Keratinocyte (primary cell): ENCODE measurements around the gene FRMPD1. TPM values are rescaled to one million over a fixed set of nuclear protein-coding genes. Genes with fewer than 3 reads are reported as not detected.

Source experiments
- DNase-seq: peaks from one replicate; pipeline ENCODE4 v3.0.0-alpha.2; 2011; ENCODE audit warnings: low read depth, missing footprints, low spot score
- FAIRE-seq: peaks from 2 replicates; lab custom pipeline; 2011; peaks lifted over from hg19 to GRCh38; lab: Jason Lieb, UNC
- H2AFZ ChIP-seq: 2 replicates; pipeline ENCODE4 v1.6.0; 2012; ENCODE audit warnings: low read length, control low read depth, inconsistent platforms; ENCODE audit not compliant: control insufficient read depth
- H3K27ac ChIP-seq: 2 replicates; pipeline ENCODE4 v1.5.1; 2011; ENCODE audit warnings: low read length; ENCODE audit not compliant: control insufficient read depth, insufficient read depth
- H3K27me3 ChIP-seq: 3 replicates; pipeline ENCODE4 v1.6.0; 2011; ENCODE audit warnings: low read length; ENCODE audit not compliant: control insufficient read depth, insufficient read depth; ENCODE audit errors: extremely low read depth
- H3K36me3 ChIP-seq, 2 experiments: 2 replicates in 1 of 2; 3 replicates in 1 of 2; pipeline ENCODE4 v1.5.1; 2011; ENCODE audit warnings: low read length in 2 of 2, mild to moderate bottlenecking in 1 of 2; ENCODE audit not compliant: control insufficient read depth in 2 of 2, insufficient read depth in 2 of 2; ENCODE audit errors: extremely low read depth in 1 of 2
- H3K4me1 ChIP-seq: 3 replicates; pipeline ENCODE4 v1.5.1; 2011; ENCODE audit warnings: low read length; ENCODE audit not compliant: control insufficient read depth, insufficient read depth; ENCODE audit errors: extremely low read depth
- H3K4me2 ChIP-seq: 3 replicates; pipeline ENCODE4 v1.6.0; 2011; ENCODE audit warnings: low read depth, low read length; ENCODE audit not compliant: control insufficient read depth, insufficient read depth; ENCODE audit errors: extremely low read depth
- H3K4me3 ChIP-seq, 3 experiments: fragments of 200-600 bp in 1 of 3; sonication (generic) in 1 of 3; 2 replicates in 2 of 3; 3 replicates in 1 of 3; pipeline ENCODE4 v1.5.1; 2011 to 2016; ENCODE audit warnings: low read length in 3 of 3, mild to moderate bottlenecking in 3 of 3, control low read depth in 2 of 3, inconsistent platforms in 1 of 3, low read depth in 1 of 3, mixed read lengths in 1 of 3, mixed run types in 1 of 3, moderate library complexity in 1 of 3; ENCODE audit not compliant: control insufficient read depth in 2 of 3, insufficient read depth in 2 of 3; ENCODE audit errors: extremely low read depth in 1 of 3
- H3K79me2 ChIP-seq: 2 replicates; pipeline ENCODE4 v1.6.0; 2012; ENCODE audit warnings: low read length; ENCODE audit not compliant: control insufficient read depth, insufficient read depth
- H3K9ac ChIP-seq: 3 replicates; pipeline ENCODE4 v1.6.0; 2011; ENCODE audit warnings: low read length; ENCODE audit not compliant: control insufficient read depth, insufficient read depth; ENCODE audit errors: extremely low read depth
- H3K9me1 ChIP-seq: 3 replicates; pipeline ENCODE4 v1.6.0; 2011; ENCODE audit warnings: low read length; ENCODE audit not compliant: control insufficient read depth, insufficient read depth; ENCODE audit errors: extremely low read depth
- H3K9me3 ChIP-seq: 2 replicates; pipeline ENCODE4 v1.5.1; 2012; ENCODE audit warnings: low read depth, low read length; ENCODE audit not compliant: control insufficient read depth
- H4K20me1 ChIP-seq: 3 replicates; pipeline ENCODE4 v1.6.0; 2011; ENCODE audit warnings: low read length; ENCODE audit not compliant: control insufficient read depth, insufficient read depth; ENCODE audit errors: extremely low read depth
- EZH2 ChIP-seq: IDR thresholded peaks from one replicate; pipeline ENCODE4 v1.6.1; 2012; ENCODE audit warnings: inconsistent platforms, mild to moderate bottlenecking, low read length, moderate library complexity
- dilution Hi-C: fragments of 300-500 bp; cut with MboI; formaldehyde crosslinking; loops from one replicate; pipeline ENCODE4 v1.7.0; 2020; ENCODE audit warnings: low sequenced_read_pairs; ENCODE audit not compliant: extremely low pct_ligation_motif_present
- polyA plus RNA-seq, 5 experiments: library from polyadenylated mRNA; depleted of rRNA in 3 of 5; stranded (reverse) in 3 of 5; stranded (forward) in 1 of 5; unstranded in 1 of 5; fragments of >200 nt; gene quantifications; 1 replicate in 1 of 5; 2 replicates in 3 of 5; 3 replicates in 1 of 5; pipeline versions ENCODE4 v1.2.1 to v1.2.3, GENCODE V29; 2011 to 2012; ENCODE audit warnings: missing spikeins in 2 of 5, low read depth in 1 of 5, low replicate concordance in 1 of 5
- TF ChIP-seq, protein P1 (sequence below), 3 experiments: IDR thresholded peaks in 1 of 3; conservative IDR thresholded peaks in 1 of 3; optimal IDR thresholded peaks in 1 of 3; 2 replicates in 2 of 3; 3 replicates in 1 of 3; pipeline versions ENCODE3 to v1.5.1; 2011; ENCODE audit warnings: low read length in 3 of 3, mild to moderate bottlenecking in 3 of 3, moderate library complexity in 2 of 3, control low read depth in 1 of 3, inconsistent platforms in 1 of 3; ENCODE audit not compliant: insufficient read depth in 2 of 3; ENCODE audit errors: extremely low read depth in 1 of 3

Gene FRMPD1
- polyA plus RNA-seq, 1 donor (not counting 4 experiments of a cell fraction or from before 2014, with no cell fraction given) = 0.01 TPM

DNA sequence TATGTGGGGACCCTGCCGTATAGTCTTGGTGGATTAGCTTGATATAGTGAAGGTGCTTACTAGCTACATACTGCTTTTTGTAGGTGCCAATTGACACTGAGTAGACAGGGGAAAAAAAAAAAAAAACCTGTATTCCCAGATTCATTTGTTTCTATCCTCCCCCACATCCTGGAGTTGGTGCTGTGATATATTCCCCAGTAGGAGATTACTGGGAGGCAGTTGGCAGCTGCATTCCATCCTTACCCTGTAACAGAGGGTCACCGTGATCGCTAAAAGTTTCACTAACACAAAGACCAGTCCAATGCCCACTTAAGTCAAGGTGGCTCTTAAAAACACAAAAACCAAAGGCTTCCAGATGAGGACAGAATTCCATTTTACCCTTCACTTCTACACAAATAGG is 30.9 kb upstream of the FRMPD1 start:
- Histone ChIP-seq H3K79me2 (no peaks in the 10 kb centered on the region), H3K9ac (no peak overlapping the region), H3K4me1 (no peaks in the 10 kb centered on the region), H3K27ac (no peak overlapping the region), H3K36me3 (no peaks in the 10 kb centered on the region), H3K4me2 (no peak overlapping the region), H3K4me3 (no peak overlapping the region), H2AFZ (no peak overlapping the region), H3K9me1 (no peaks in the 10 kb centered on the region), H4K20me1 (no peaks in the 10 kb centered on the region), H3K9me3 (no peaks in the 10 kb centered on the region), H3K27me3 (no peaks in the 10 kb centered on the region)
- dilution Hi-C loops = no loop called here
- TF ChIP-seq EZH2 = no peak
- TF ChIP-seq, protein P1, sequence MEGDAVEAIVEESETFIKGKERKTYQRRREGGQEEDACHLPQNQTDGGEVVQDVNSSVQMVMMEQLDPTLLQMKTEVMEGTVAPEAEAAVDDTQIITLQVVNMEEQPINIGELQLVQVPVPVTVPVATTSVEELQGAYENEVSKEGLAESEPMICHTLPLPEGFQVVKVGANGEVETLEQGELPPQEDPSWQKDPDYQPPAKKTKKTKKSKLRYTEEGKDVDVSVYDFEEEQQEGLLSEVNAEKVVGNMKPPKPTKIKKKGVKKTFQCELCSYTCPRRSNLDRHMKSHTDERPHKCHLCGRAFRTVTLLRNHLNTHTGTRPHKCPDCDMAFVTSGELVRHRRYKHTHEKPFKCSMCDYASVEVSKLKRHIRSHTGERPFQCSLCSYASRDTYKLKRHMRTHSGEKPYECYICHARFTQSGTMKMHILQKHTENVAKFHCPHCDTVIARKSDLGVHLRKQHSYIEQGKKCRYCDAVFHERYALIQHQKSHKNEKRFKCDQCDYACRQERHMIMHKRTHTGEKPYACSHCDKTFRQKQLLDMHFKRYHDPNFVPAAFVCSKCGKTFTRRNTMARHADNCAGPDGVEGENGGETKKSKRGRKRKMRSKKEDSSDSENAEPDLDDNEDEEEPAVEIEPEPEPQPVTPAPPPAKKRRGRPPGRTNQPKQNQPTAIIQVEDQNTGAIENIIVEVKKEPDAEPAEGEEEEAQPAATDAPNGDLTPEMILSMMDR (optimal IDR thresholded peaks at IDR 0.05 in 1 of 3, IDR thresholded peaks at IDR 0.05 in 1 of 3, conservative IDR thresholded peaks at IDR 0.05 in 1 of 3; ENCODE audit: extremely low read depth in 1 of 3, insufficient read depth in 2 of 3, low read length in 3 of 3) = no peak
- DNase-seq = no peak
- no peak for FAIRE-seq

DNA sequence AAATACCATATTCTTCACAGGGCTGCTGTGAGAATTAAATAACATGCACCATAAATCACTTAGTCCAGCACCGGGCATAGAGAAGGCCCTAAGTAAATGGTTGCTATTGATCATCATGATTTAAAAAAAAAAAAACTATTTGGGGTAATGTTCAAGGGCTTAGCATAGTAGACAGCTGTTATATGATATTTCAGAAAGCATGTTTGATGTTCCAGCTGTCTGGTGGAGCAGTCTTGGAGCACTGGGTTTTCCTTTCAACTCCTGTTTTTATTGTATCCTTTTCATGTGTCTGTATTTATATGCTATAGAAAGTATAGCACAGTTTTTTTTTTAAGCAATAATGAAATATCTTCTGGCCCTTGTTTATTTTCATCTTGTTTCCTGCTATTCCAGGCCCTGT is 30.4 kb upstream of the FRMPD1 start:
- FAIRE-seq (no peak), DNase-seq (no peak)
- Histone ChIP-seq H3K27me3 (no peaks in the 10 kb centered on the region), H3K4me2 (no peak overlapping the region), H3K27ac (no peak overlapping the region), H2AFZ (no peak overlapping the region), H3K9me1 (no peaks in the 10 kb centered on the region), H3K4me1 (no peaks in the 10 kb centered on the region), H3K36me3 (no peaks in the 10 kb centered on the region), H3K9me3 (no peaks in the 10 kb centered on the region), H3K79me2 (no peaks in the 10 kb centered on the region), H3K4me3 (no peak overlapping the region), H3K9ac (no peak overlapping the region), H4K20me1 (no peaks in the 10 kb centered on the region)
- no peak for TF ChIP-seq EZH2
- TF ChIP-seq, protein P1 (optimal IDR thresholded peaks at IDR 0.05 in 1 of 3, IDR thresholded peaks at IDR 0.05 in 1 of 3, conservative IDR thresholded peaks at IDR 0.05 in 1 of 3; ENCODE audit: extremely low read depth in 1 of 3, insufficient read depth in 2 of 3, low read length in 3 of 3) = no peak
- dilution Hi-C loops = no loop called here
